Keratinocyte (primary cell): Measurements from ENCODE around the gene ACOT7. TPM values are rescaled to one million over a fixed set of nuclear protein-coding genes. Genes with fewer than 3 reads are reported as not detected.

ENCODE experiments used
- DNase-seq: peaks from one replicate; pipeline ENCODE4 v3.0.0-alpha.2; 2011; ENCODE audit warnings: low read depth, missing footprints, low spot score
- FAIRE-seq: peaks from 2 replicates; lab custom pipeline; 2011; peaks lifted over from hg19 to GRCh38; lab: Jason Lieb, UNC
- H2AFZ ChIP-seq: 2 replicates; pipeline ENCODE4 v1.6.0; 2012; ENCODE audit warnings: low read length, control low read depth, inconsistent platforms; ENCODE audit not compliant: control insufficient read depth
- H3K27ac ChIP-seq: 2 replicates; pipeline ENCODE4 v1.5.1; 2011; ENCODE audit warnings: low read length; ENCODE audit not compliant: control insufficient read depth, insufficient read depth
- H3K27me3 ChIP-seq: 3 replicates; pipeline ENCODE4 v1.6.0; 2011; ENCODE audit warnings: low read length; ENCODE audit not compliant: control insufficient read depth, insufficient read depth; ENCODE audit errors: extremely low read depth
- H3K36me3 ChIP-seq, 2 experiments: 2 replicates in 1 of 2; 3 replicates in 1 of 2; pipeline ENCODE4 v1.5.1; 2011; ENCODE audit warnings: low read length in 2 of 2, mild to moderate bottlenecking in 1 of 2; ENCODE audit not compliant: control insufficient read depth in 2 of 2, insufficient read depth in 2 of 2; ENCODE audit errors: extremely low read depth in 1 of 2
- H3K4me1 ChIP-seq: 3 replicates; pipeline ENCODE4 v1.5.1; 2011; ENCODE audit warnings: low read length; ENCODE audit not compliant: control insufficient read depth, insufficient read depth; ENCODE audit errors: extremely low read depth
- H3K4me2 ChIP-seq: 3 replicates; pipeline ENCODE4 v1.6.0; 2011; ENCODE audit warnings: low read depth, low read length; ENCODE audit not compliant: control insufficient read depth, insufficient read depth; ENCODE audit errors: extremely low read depth
- H3K4me3 ChIP-seq, 3 experiments: fragments of 200-600 bp in 1 of 3; sonication (generic) in 1 of 3; 2 replicates in 2 of 3; 3 replicates in 1 of 3; pipeline ENCODE4 v1.5.1; 2011 to 2016; ENCODE audit warnings: low read length in 3 of 3, mild to moderate bottlenecking in 3 of 3, control low read depth in 2 of 3, inconsistent platforms in 1 of 3, low read depth in 1 of 3, mixed read lengths in 1 of 3, mixed run types in 1 of 3, moderate library complexity in 1 of 3; ENCODE audit not compliant: control insufficient read depth in 2 of 3, insufficient read depth in 2 of 3; ENCODE audit errors: extremely low read depth in 1 of 3
- H3K79me2 ChIP-seq: 2 replicates; pipeline ENCODE4 v1.6.0; 2012; ENCODE audit warnings: low read length; ENCODE audit not compliant: control insufficient read depth, insufficient read depth
- H3K9ac ChIP-seq: 3 replicates; pipeline ENCODE4 v1.6.0; 2011; ENCODE audit warnings: low read length; ENCODE audit not compliant: control insufficient read depth, insufficient read depth; ENCODE audit errors: extremely low read depth
- H3K9me1 ChIP-seq: 3 replicates; pipeline ENCODE4 v1.6.0; 2011; ENCODE audit warnings: low read length; ENCODE audit not compliant: control insufficient read depth, insufficient read depth; ENCODE audit errors: extremely low read depth
- H3K9me3 ChIP-seq: 2 replicates; pipeline ENCODE4 v1.5.1; 2012; ENCODE audit warnings: low read depth, low read length; ENCODE audit not compliant: control insufficient read depth
- H4K20me1 ChIP-seq: 3 replicates; pipeline ENCODE4 v1.6.0; 2011; ENCODE audit warnings: low read length; ENCODE audit not compliant: control insufficient read depth, insufficient read depth; ENCODE audit errors: extremely low read depth
- CTCF ChIP-seq, 3 experiments: IDR thresholded peaks in 1 of 3; conservative IDR thresholded peaks in 1 of 3; optimal IDR thresholded peaks in 1 of 3; 2 replicates in 2 of 3; 3 replicates in 1 of 3; pipeline versions ENCODE3 to v1.5.1; 2011; ENCODE audit warnings: low read length in 3 of 3, mild to moderate bottlenecking in 3 of 3, moderate library complexity in 2 of 3, control low read depth in 1 of 3, inconsistent platforms in 1 of 3; ENCODE audit not compliant: insufficient read depth in 2 of 3; ENCODE audit errors: extremely low read depth in 1 of 3
- EZH2 ChIP-seq: IDR thresholded peaks from one replicate; pipeline ENCODE4 v1.6.1; 2012; ENCODE audit warnings: inconsistent platforms, mild to moderate bottlenecking, low read length, moderate library complexity
- dilution Hi-C: fragments of 300-500 bp; cut with MboI; formaldehyde crosslinking; loops from one replicate; pipeline ENCODE4 v1.7.0; 2020; ENCODE audit warnings: low sequenced_read_pairs; ENCODE audit not compliant: extremely low pct_ligation_motif_present
- polyA plus RNA-seq, 5 experiments: library from polyadenylated mRNA; depleted of rRNA in 3 of 5; stranded (reverse) in 3 of 5; stranded (forward) in 1 of 5; unstranded in 1 of 5; fragments of >200 nt; gene quantifications; 1 replicate in 1 of 5; 2 replicates in 3 of 5; 3 replicates in 1 of 5; pipeline versions ENCODE4 v1.2.1 to v1.2.3, GENCODE V29; 2011 to 2012; ENCODE audit warnings: missing spikeins in 2 of 5, low read depth in 1 of 5, low replicate concordance in 1 of 5

Gene ACOT7
- polyA plus RNA-seq, 1 donor (not counting 4 experiments of a cell fraction or from before 2014, with no cell fraction given), result 226 TPM

- no peaks in the 10 kb centered on the region for H3K79me2 ChIP-seq
- TF ChIP-seq EZH2 (peak; percentile 36), CTCF (optimal IDR thresholded peaks at IDR 0.05 in 1 of 3, IDR thresholded peaks at IDR 0.05 in 1 of 3, conservative IDR thresholded peaks at IDR 0.05 in 1 of 3; ENCODE audit: extremely low read depth in 1 of 3, insufficient read depth in 2 of 3, low read length in 3 of 3) (no peak)
- peaks cover 9% of the 10 kb centered on the region for H4K20me1 ChIP-seq
- dilution Hi-C loops, result no loop called here
- H3K4me1 ChIP-seq, result peaks cover 9% of the 10 kb centered on the region
- DNase-seq (no peak), FAIRE-seq (no peak)
- H3K9me1 ChIP-seq, result no peaks in the 10 kb centered on the region
- H3K9me3 ChIP-seq, result no peaks in the 10 kb centered on the region
- no peak overlapping the region for H3K27ac ChIP-seq
- peak overlapping the region; percentile 53 for H3K4me2 ChIP-seq
- peak overlapping the region; percentile 14 to 49 (median 26) for H3K4me3 ChIP-seq
- H3K36me3 ChIP-seq, result no peaks in the 10 kb centered on the region
- H3K9ac ChIP-seq, result no peak overlapping the region
- H3K27me3 ChIP-seq, result peaks cover 52% of the 10 kb centered on the region
- H2AFZ ChIP-seq, result no peak overlapping the region
Measured at GRCh38 chr1:6245869-6246496, 147.6 kb downstream of the ACOT7 start.

GRCh38 chr1:6245086-6245868, 148.3 kb downstream of the ACOT7 start:
- Histone ChIP-seq H3K27me3 (peaks cover 59% of the 10 kb centered on the region), H3K36me3 (no peaks in the 10 kb centered on the region), H3K9me3 (no peaks in the 10 kb centered on the region), H3K9me1 (no peaks in the 10 kb centered on the region), H3K79me2 (no peaks in the 10 kb centered on the region), H3K4me2 (peak overlapping the region; percentile 51), H3K9ac (no peak overlapping the region), H3K4me1 (peaks cover 9% of the 10 kb centered on the region), H3K4me3 (peak overlapping the region; percentile 13 to 49 (median 14)), H3K27ac (no peak overlapping the region), H4K20me1 (peaks cover 9% of the 10 kb centered on the region), H2AFZ (no peak overlapping the region)
- dilution Hi-C loops, result no loop called here
- DNase-seq, result peak; percentile 41
- TF ChIP-seq EZH2 (no peak), CTCF (optimal IDR thresholded peaks at IDR 0.05 in 1 of 3, IDR thresholded peaks at IDR 0.05 in 1 of 3, conservative IDR thresholded peaks at IDR 0.05 in 1 of 3; ENCODE audit: extremely low read depth in 1 of 3, insufficient read depth in 2 of 3, low read length in 3 of 3) (peak; percentile 62 to 98 (median 95))
- FAIRE-seq, result no peak
